GM06990 (cell line): ENCODE results near the gene SNRNP48.

ENCODE experiments used
- DNase-seq: peaks from one replicate; pipeline ENCODE4 v3.0.0-alpha.2; 2011; ENCODE audit not compliant: insufficient read length; ENCODE audit errors: extremely low read depth
- H3K27me3 ChIP-seq: replicated peaks from 2 replicates; pipeline ENCODE4 v1.6.0; 2011; ENCODE audit warnings: low read length; ENCODE audit not compliant: control insufficient read depth, insufficient read depth
- H3K36me3 ChIP-seq: 2 replicates; pipeline ENCODE4 v1.5.1; 2011; ENCODE audit warnings: low read length; ENCODE audit not compliant: control insufficient read depth, insufficient read depth
- H3K4me3 ChIP-seq: replicated peaks from 2 replicates; pipeline ENCODE4 v1.5.1; 2011; ENCODE audit warnings: low read depth, mild to moderate bottlenecking, control low read depth, low read length
- CTCF ChIP-seq: IDR thresholded peaks from 2 replicates; pipeline ENCODE4 v1.5.1; 2011; ENCODE audit warnings: low read length, control low read depth, mild to moderate bottlenecking, inconsistent platforms; ENCODE audit not compliant: insufficient read depth, poor library complexity, severe bottlenecking

Gene SNRNP48

GRCh38 chr6:7621761-7622160 lies 31.8 kb downstream of the SNRNP48 start:
- no peaks in the 10 kb centered on the region; the same call in 1 of the 2 replicates for H3K27me3 ChIP-seq
- H3K36me3 ChIP-seq, result no peaks in the 10 kb centered on the region
- no peak for DNase-seq
- no peak for TF ChIP-seq CTCF
- H3K4me3 ChIP-seq, result no peak overlapping the region

- no peaks in the 10 kb centered on the region for H3K36me3 ChIP-seq
- TF ChIP-seq CTCF, result no peak
- no peak for DNase-seq
- H3K4me3 ChIP-seq, result no peak overlapping the region
- H3K27me3 ChIP-seq, result no peaks in the 10 kb centered on the region; the same call in 1 of the 2 replicates
Measured at GRCh38 chr6:7624796-7625710, 35.1 kb downstream of the SNRNP48 start.

- no peak for DNase-seq
- Histone ChIP-seq H3K36me3 (no peaks in the 10 kb centered on the region), H3K4me3 (no peak overlapping the region), H3K27me3 (no peaks in the 10 kb centered on the region; the same call in 1 of the 2 replicates)
- TF ChIP-seq CTCF, result no peak
Measured at GRCh38 chr6:7628479-7628878, 38.5 kb downstream of the SNRNP48 start.

- TF ChIP-seq CTCF, result no peak
- H3K27me3 ChIP-seq, result no peaks in the 10 kb centered on the region; the same call in 1 of the 2 replicates
- H3K4me3 ChIP-seq, result no peak overlapping the region
- DNase-seq, result no peak
- H3K36me3 ChIP-seq, result no peaks in the 10 kb centered on the region
Measured at GRCh38 chr6:7628909-7629308, 38.9 kb downstream of the SNRNP48 start.

- no peak for TF ChIP-seq CTCF
- H3K36me3 ChIP-seq, result no peaks in the 10 kb centered on the region
- no peak overlapping the region for H3K4me3 ChIP-seq
- DNase-seq, result no peak
- H3K27me3 ChIP-seq, result no peaks in the 10 kb centered on the region; the same call in 1 of the 2 replicates
Measured at GRCh38 chr6:7629321-7629720, 39.3 kb downstream of the SNRNP48 start.
